K562 (cell line): ENCODE data around the gene CERS3.

Experiments used
- CREBBP ChIP-seq: IDR thresholded peaks from one replicate; pipeline ENCODE4 v1.6.1; 2012; ENCODE audit warnings: low read depth, mild to moderate bottlenecking, control low read depth, inconsistent platforms, low read length
- MEIS2 ChIP-seq: fragments of 450-650 bp; IDR thresholded peaks from 2 replicates; pipeline ENCODE4 v1.6.1; 2014; ENCODE audit warnings: mild to moderate bottlenecking; ENCODE audit not compliant: partially characterized antibody
- PHF20 ChIP-seq: fragments of 450-650 bp; IDR thresholded peaks from 2 replicates; pipeline ENCODE4 v1.6.1; 2018; ENCODE audit not compliant: partially characterized antibody
- ZKSCAN1 ChIP-seq: fragments of 150-350 bp; IDR thresholded peaks from 2 replicates; pipeline ENCODE4 v1.6.1; 2016; ENCODE audit warnings: low read depth, low read length
- ZNF253 ChIP-seq: fragments of 250-450 bp; sonication (Bioruptor Pico); conservative IDR thresholded peaks from 2 replicates; pipeline ENCODE4 v1.6.1; 2021; ENCODE audit warnings: mild to moderate bottlenecking

- TF ChIP-seq PHF20 (no peak), ZKSCAN1 (no peak), CREBBP (no peak), MEIS2 (no peak), ZNF253 (CRISPR knock-in tag) (no peak)
Measured at GRCh38 chr15:100464256-100464655, 64.5 kb downstream of the CERS3 start.
